Esophagus muscularis mucosa (tissue), 4 donors: ENCODE measurements around the gene UBE2O. TPM values are rescaled to one million over a fixed set of nuclear protein-coding genes. Genes with fewer than 3 reads are reported as not detected.

Experiments
- DNase-seq: peaks from one replicate; pipeline ENCODE4 v3.0.0-alpha.2; 2017; ENCODE audit errors: extremely low spot score
- H3K27ac ChIP-seq, 4 donors: fragments of 200-600 bp; sonication (generic); replicated peaks in 1 of 4; 1 replicate in 3 of 4; 2 replicates in 1 of 4; pipeline ENCODE4 v1.5.1; 2016 to 2019; ENCODE audit warnings: mild to moderate bottlenecking in 1 of 4
- H3K27me3 ChIP-seq, 4 donors: fragments of 200-600 bp; sonication (generic); one replicate each; pipeline versions ENCODE4 v1.5.1 to v1.6.0; 2016 to 2019
- H3K36me3 ChIP-seq, 4 donors: fragments of 200-600 bp; sonication (generic); one replicate each; pipeline ENCODE4 v1.5.1; 2016 to 2019
- H3K4me1 ChIP-seq, 4 donors: fragments of 200-600 bp; sonication (generic); one replicate each; pipeline ENCODE4 v1.5.1; 2016 to 2019
- H3K4me3 ChIP-seq, 4 donors: fragments of 200-600 bp; sonication (generic); 1 replicate in 2 of 4; 2 replicates in 2 of 4; pipeline ENCODE4 v1.5.1; 2016 to 2019; ENCODE audit warnings: mild to moderate bottlenecking in 4 of 4, moderate library complexity in 1 of 4
- H3K9me3 ChIP-seq, 4 donors: fragments of 200-600 bp; sonication (generic); 1 replicate in 3 of 4; 2 replicates in 1 of 4; pipeline ENCODE4 v1.5.1; 2016 to 2019
- CTCF ChIP-seq, 3 experiments: fragments of 200-600 bp in 2 of 3; fragments of 450-650 bp in 1 of 3; sonication (generic) in 2 of 3; IDR thresholded peaks; one replicate each; pipeline ENCODE4 v1.5.1; 2017 to 2019; ENCODE audit warnings: antibody characterized with exemption in 3 of 3, mild to moderate bottlenecking in 2 of 3, moderate library complexity in 1 of 3
- EP300 ChIP-seq: sonication (generic); formaldehyde crosslinking; IDR thresholded peaks from one replicate; pipeline ENCODE4 v1.6.1; 2017; ENCODE audit warnings: antibody characterized with exemption
- POLR2A ChIP-seq: fragments of 450-650 bp; IDR thresholded peaks from one replicate; pipeline ENCODE4 v1.6.1; 2017; ENCODE audit warnings: antibody characterized with exemption, moderate library complexity, mild to moderate bottlenecking, low read depth
- POLR2AphosphoS5 ChIP-seq, 2 donors: sonication (generic); formaldehyde crosslinking; IDR thresholded peaks; one replicate each; pipeline ENCODE4 v1.6.1; 2017; ENCODE audit warnings: antibody characterized with exemption in 2 of 2
- WGBS: methylation state at CpG from one replicate; pipeline ENCODE4 v1.1.5; 2018; 5-methylcytosine and 5-hydroxymethylcytosine counted together
- intact Hi-C: fragments of 100-400 bp; cut with DNase I; formaldehyde crosslinking; loops from one replicate; pipeline ENCODE4 v1.15.1; 2023
- total RNA-seq, 4 donors: library from RNA; depleted of rRNA; stranded (reverse); fragments of >200 nt; gene quantifications; one replicate each; pipeline versions ENCODE4 v1.1.0 to v1.2.1, GENCODE V29; 2016

The UBE2O gene
- total RNA-seq, 4 donors from 2014 or later, result 14.1 to 21.7 (median 19.0) TPM

- intact Hi-C loops, result no loop called here
- no peak for DNase-seq
- Histone ChIP-seq H3K9me3 (no peaks in the 10 kb centered on the region), H3K4me1 (peaks cover 18 to 27% (median 23%) of the 10 kb centered on the region in 4 donors), H3K27me3 (no peaks in the 10 kb centered on the region), H3K4me3 (no peak overlapping the region), H3K36me3 (no peaks in the 10 kb centered on the region), H3K27ac (no peak overlapping the region)
- TF ChIP-seq CTCF (IDR thresholded peaks at IDR 0.05) (no peak), POLR2AphosphoS5 (IDR thresholded peaks at IDR 0.05) (no peak), POLR2A (no peak), EP300 (no peak)
- WGBS, result 92% methylated on average over 8 of the region's 8 CpGs
Observed at GRCh38 chr17:76442341-76443338, 10.3 kb downstream of the UBE2O start.

- H3K4me1 ChIP-seq, result peaks cover 10 to 19% (median 15%) of the 10 kb centered on the region in 4 donors
- WGBS, result 83% methylated on average over 13 of the region's 13 CpGs
- no peak for TF ChIP-seq POLR2A
- TF ChIP-seq EP300, result no peak
- TF ChIP-seq CTCF (IDR thresholded peaks at IDR 0.05), result no peak
- TF ChIP-seq POLR2AphosphoS5 (IDR thresholded peaks at IDR 0.05), result no peak
- no peaks in the 10 kb centered on the region for H3K27me3 ChIP-seq
- DNase-seq, result no peak
- no peak overlapping the region for H3K4me3 ChIP-seq
- H3K36me3 ChIP-seq, result no peaks in the 10 kb centered on the region
- no peaks in the 10 kb centered on the region for H3K9me3 ChIP-seq
- no peak overlapping the region for H3K27ac ChIP-seq
- intact Hi-C loops, result no loop called here
Observed at GRCh38 chr17:76441686-76442340, 11.1 kb downstream of the UBE2O start.

GRCh38 chr17:76440751-76441362, 12.1 kb downstream of the UBE2O start:
- intact Hi-C loops, result no loop called here
- H3K27me3 ChIP-seq, result no peaks in the 10 kb centered on the region
- 65% methylated on average over 2 of the region's 2 CpGs for WGBS
- H3K4me1 ChIP-seq, result peaks cover under 1 to 11% (median 6%) of the 10 kb centered on the region in 4 donors
- H3K27ac ChIP-seq, result no peak overlapping the region
- no peaks in the 10 kb centered on the region for H3K36me3 ChIP-seq
- H3K9me3 ChIP-seq, result no peaks in the 10 kb centered on the region
- no peak for TF ChIP-seq CTCF (IDR thresholded peaks at IDR 0.05)
- no peak for TF ChIP-seq POLR2A
- TF ChIP-seq EP300, result no peak
- no peak for TF ChIP-seq POLR2AphosphoS5 (IDR thresholded peaks at IDR 0.05)
- H3K4me3 ChIP-seq, result no peak overlapping the region
- DNase-seq, result no peak

GRCh38 chr17:76439314-76439928, 13.5 kb downstream of the UBE2O start:
- 89% methylated on average over 6 of the region's 6 CpGs for WGBS

More at GRCh38 chr17:76439314-76439928, 13.5 kb downstream of the UBE2O start:
- no peak for DNase-seq
- no peak for TF ChIP-seq POLR2A
- no peak for TF ChIP-seq POLR2AphosphoS5 (IDR thresholded peaks at IDR 0.05)
- TF ChIP-seq CTCF (IDR thresholded peaks at IDR 0.05), result no peak
- TF ChIP-seq EP300, result no peak
- H3K27ac ChIP-seq, result no peak overlapping the region
- H3K9me3 ChIP-seq, result no peaks in the 10 kb centered on the region
- peaks cover 0 to 15% (median 0%) of the 10 kb centered on the region in 4 donors for H3K4me1 ChIP-seq
- H3K27me3 ChIP-seq, result no peaks in the 10 kb centered on the region
- intact Hi-C loops, result no loop called here
- H3K4me3 ChIP-seq, result no peak overlapping the region
- H3K36me3 ChIP-seq, result peaks cover 0 to under 1% (median under 1%) of the 10 kb centered on the region in 4 donors
